ENCODE data around the gene CDPF1.

DNA sequence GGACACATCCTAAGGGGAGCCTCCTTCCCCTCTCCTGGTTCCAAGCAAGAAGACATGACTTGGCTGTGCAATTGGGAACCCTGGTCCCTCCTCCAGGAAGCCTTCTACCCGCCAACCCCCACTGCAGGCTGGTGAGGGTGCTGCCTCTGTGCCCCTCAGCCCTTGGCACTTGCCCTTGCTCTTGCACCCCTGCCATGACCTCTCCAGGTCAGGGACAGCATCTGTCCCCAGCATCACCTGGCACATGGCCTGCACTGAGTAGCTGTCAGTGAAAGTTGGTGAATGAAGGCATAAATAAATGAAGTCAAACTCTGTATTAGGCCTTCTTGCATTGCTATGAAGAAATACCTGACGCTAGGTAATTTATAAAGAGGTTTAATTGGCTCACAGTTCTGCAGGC, 44.7 kb upstream of the CDPF1 start:
- TF ChIP-seq, protein P1, sequence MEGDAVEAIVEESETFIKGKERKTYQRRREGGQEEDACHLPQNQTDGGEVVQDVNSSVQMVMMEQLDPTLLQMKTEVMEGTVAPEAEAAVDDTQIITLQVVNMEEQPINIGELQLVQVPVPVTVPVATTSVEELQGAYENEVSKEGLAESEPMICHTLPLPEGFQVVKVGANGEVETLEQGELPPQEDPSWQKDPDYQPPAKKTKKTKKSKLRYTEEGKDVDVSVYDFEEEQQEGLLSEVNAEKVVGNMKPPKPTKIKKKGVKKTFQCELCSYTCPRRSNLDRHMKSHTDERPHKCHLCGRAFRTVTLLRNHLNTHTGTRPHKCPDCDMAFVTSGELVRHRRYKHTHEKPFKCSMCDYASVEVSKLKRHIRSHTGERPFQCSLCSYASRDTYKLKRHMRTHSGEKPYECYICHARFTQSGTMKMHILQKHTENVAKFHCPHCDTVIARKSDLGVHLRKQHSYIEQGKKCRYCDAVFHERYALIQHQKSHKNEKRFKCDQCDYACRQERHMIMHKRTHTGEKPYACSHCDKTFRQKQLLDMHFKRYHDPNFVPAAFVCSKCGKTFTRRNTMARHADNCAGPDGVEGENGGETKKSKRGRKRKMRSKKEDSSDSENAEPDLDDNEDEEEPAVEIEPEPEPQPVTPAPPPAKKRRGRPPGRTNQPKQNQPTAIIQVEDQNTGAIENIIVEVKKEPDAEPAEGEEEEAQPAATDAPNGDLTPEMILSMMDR (IDR thresholded peaks at IDR 0.05), result no peak
- no peak for TF ChIP-seq POLR2A (IDR thresholded peaks at IDR 0.05)
- no peak for TF ChIP-seq POLR2AphosphoS5 (IDR thresholded peaks at IDR 0.05)
